HG02798 (cell line): ENCODE data around the gene FAM219A.
"Not testable (repeated sequence)": the region's sequence is repeated elsewhere in the genome, so short reads cannot be mapped to it uniquely, and the experiment has no call there.

Experiments
- ATAC-seq: cut with Tn5 transposase; IDR thresholded peaks from one replicate; pipeline ENCODE4 v1.9.1; 2021; ENCODE audit warnings: mild to moderate bottlenecking; ENCODE audit not compliant: unreplicated experiment, poor library complexity

Gene FAM219A

DNA sequence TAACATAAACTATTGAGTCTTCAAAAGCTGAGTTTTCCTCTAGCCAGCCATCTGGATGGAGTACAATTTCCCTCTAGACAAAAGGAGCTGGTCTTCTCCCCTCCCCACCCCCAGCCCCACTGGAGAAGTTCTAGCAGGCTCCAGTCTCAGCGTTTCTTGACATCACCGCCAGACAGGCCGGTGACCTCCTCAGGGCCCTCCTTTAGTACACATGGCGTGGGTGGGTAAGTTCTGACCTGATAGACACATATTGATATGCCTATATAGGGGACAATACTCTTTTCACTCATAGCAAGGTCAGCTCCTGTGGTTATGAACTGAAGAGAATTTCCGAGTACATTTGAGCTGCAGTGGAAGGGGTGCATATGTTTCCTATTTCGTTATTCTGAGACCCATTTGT is 27.5 kb upstream of the FAM219A start:
- ATAC-seq = no peak

DNA sequence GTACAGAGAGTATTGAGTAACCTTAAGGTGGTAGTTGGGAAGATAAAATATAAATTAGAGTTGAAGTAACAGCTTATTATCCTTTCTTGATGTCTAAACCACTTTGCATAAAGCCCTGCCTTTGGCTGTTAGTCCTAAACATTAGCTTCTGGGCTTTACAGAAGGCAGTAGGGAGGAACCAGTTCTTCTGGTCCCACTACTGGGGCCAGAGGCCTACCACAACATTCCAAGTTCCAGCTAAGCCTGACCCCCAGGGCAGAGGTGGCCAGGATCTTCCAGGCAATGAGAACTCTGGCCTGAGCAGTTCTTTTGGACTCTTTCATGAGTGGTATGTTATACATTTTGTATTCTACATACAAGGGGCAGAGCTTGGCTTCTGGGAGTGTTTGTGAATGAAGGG is 26.3 kb upstream of the FAM219A start:
- no peak for ATAC-seq

DNA sequence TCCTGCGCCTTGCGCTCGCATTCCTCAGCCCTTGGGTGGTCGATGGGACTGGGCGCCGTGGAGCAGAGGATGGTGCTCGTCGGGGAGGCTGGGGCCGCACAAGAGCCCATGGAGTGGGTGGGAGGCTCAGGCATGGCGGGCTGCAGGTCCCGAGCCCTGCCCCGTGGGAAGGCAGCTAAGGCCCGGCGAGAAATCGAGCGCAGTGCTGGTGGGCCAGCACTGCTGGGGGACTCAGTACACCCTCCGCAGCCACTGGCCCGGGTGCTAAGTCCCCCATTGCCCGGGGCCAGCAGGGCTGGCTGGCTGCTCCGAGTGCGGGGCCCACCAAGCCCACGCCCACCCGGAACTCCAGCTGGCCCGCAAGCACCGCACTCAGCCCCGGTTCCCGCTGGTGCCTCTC is 24.4 kb upstream of the FAM219A start:
- not testable (repeated sequence) for ATAC-seq

DNA sequence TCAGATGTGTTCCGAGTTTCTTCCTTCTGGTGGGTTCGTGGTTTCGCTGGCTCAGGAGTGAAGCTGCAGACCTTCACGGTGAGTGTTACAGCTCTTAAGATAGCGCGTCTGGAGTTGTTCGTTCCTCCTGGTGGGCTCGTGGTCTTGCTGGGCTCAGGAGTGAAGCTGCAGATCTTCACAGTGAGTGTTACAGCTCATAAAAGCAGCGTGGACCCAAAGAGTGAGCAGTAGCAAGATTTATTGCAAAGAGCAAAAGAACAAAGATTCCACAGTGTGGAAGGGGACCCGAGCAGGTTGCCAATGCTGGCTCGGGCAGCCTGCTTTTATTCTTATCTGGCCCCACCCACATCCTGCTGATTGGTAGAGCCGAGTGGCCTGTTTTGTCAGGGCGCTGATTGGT is 23.2 kb upstream of the FAM219A start:
- not testable (repeated sequence) for ATAC-seq

DNA sequence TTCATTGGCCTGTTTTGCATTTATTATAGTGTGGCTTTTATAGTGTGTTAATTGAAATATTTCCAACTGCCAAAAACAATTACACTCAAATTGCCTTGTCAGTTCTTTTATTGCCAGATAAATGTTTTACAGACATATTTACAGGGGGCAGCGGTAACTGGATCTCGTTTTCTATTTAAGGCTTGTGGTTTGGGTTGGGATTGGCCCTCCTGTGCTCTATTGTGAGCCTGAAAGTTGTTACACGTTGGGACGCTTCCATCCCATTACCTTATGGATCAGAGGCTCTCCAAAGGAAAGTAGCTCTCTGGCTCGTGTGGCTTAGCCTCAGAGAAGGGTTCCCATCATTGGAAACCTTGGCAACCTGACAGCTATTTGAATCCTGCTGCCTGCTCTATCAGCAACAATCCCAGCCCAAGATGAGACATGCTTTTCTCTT is 21.1 kb upstream of the FAM219A start:
- no peak for ATAC-seq

DNA sequence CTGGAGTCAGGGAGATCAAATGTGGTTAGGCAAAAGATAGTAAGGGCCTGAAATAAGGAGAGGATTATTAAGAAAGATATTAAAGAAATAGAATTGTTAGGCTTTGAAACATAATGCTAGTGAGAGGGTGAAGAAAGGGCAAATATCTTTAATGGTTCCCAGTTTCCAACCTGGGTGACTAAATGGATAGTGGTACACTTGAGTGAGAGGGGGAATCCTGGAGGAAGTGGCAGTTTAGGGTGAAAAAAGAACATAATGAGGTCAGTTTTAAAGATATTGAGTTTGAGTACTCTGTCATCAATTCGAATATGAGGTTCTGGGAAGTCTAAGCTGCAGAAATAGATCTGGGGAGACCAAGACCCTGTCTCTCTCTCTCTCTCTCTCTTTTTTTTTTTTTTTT is 19.2 kb upstream of the FAM219A start:
- no peak for ATAC-seq

DNA sequence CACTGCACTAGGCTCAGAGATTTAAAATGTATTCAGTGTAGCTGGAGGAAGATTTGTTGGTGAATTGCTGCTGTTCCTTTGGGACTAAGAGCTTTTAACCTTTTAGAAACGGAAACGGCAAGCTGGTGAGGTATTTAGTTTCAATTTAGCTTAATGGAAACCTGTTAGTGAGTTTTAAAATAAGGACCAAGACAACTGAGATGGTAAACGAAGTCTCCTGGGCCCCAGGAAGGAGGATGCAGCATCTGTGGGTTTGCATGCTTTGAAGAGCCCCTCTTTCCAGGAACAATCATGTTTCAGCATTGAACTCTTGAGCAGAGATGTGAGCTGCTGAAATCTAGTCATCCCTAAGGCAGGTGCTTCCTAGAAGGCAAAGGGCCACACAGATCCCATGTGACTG is 16.7 kb upstream of the FAM219A start:
- no peak for ATAC-seq

- ATAC-seq = no peak
These were observed 7.1 kb upstream of the FAM219A start for GRCh38 chr9:34465468-34465867.

DNA sequence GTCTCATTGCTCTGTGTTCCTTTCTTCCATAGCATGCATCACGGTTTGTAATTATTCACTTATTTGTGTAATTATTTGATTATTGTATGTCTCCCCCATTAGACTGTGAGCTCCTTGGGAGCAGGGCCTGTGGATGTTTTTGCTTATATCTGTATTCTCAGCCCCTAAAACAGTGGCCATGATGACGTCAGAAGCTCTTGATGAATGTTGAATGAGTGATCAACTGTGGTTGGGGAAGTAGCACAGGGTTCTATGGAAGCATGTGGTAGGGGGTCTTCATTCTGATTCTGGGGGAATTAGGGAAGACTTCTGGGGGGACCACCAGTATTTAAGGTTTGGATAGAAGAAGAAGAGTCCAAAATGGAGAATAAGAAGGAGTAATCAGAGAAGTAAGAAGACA is 6.2 kb upstream of the FAM219A start:
- ATAC-seq = no peak

GRCh38 chr9:34463901-34464232 is 5.5 kb upstream of the FAM219A start:
- no peak for ATAC-seq

- ATAC-seq = no peak
These were observed 4.9 kb upstream of the FAM219A start for GRCh38 chr9:34463098-34463900.

DNA sequence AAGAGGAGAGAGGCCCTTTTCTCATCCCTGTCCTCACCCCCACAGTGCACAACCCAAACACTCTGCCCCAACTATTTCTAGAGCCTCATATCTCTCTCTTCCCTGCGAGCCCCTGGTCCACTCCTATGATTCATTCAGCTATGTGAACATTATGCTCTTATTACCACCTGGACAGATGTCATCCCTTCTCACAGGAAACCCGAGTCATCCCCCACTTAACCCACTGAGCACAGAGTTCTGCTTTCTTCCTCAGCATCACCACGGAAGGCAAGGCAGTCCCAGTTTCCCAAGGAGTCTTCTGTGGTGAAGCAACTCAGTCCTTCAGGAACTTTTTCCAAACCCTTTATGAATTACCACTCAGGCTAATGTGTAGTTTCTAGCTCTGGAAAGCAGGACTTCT is 1.6 kb upstream of the FAM219A start:
- ATAC-seq = no peak

DNA sequence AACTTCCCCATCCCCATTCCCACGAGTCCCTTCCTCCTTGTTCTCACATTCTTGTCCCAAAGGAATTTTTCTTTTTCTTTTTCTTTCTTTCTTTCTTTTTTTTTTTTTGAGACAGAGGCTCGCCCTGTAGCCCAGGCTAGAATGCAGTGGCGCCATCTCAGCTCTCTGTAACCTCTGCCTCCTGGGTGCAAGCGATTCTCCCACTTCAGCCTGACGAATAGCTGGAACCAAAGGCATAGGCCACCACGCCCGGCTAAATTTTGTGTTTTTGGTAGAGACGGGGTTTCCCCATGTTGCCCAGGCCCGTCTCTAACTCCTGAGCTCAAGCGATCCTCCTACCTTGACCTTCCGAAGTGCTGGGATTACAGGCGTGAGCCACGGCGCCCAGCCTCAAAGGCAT is 986 bp upstream of the FAM219A start:
- no peak for ATAC-seq

GRCh38 chr9:34458959-34459340 is 580 bp upstream of the FAM219A start:
- no peak for ATAC-seq

DNA sequence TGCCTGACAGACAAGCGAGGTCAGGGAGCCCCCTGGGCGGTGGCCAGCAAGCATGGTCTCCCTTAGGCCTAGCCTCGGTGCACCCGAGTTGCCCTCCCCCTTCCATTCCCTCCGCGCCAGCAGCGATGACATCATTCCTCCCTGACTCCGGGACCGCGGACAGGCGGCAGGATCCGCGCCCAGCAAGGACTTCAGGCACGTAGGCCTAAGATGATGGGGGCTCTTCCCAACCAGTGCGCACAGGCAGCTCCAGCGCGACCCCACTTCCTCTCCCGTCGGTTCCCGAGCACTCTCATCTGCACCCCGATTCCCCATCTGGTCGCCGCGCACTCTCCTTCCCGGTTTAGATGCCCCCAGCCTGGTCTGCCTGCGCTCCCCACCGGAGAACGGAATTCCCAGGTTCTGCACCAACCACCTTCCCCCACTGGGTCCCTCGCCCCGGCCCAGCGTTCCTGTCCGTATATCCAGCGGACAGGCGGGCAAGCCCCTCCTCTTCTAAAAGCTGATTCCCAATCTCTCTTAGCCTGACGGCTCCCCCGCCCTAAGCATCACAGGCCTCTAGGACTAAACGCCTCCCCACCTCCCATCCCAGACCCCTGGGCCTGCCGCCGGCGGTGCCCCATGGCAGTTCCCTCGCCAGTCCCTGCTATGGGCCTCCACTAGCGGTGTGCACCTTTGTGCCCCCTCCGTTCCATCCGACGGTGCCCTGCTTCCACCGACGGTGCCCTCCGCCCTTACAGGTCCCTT is 931 bp downstream of the FAM219A start:
- ATAC-seq = no peak

- no peak for ATAC-seq
These were observed 1.6 kb downstream of the FAM219A start for GRCh38 chr9:34456746-34457145.

GRCh38 chr9:34456151-34456550 is 2.2 kb downstream of the FAM219A start:
- no peak for ATAC-seq

- no peak for ATAC-seq
These were observed 3.8 kb downstream of the FAM219A start for GRCh38 chr9:34454571-34455065.

GRCh38 chr9:34452568-34452967 is 5.8 kb downstream of the FAM219A start:
- no peak for ATAC-seq

DNA sequence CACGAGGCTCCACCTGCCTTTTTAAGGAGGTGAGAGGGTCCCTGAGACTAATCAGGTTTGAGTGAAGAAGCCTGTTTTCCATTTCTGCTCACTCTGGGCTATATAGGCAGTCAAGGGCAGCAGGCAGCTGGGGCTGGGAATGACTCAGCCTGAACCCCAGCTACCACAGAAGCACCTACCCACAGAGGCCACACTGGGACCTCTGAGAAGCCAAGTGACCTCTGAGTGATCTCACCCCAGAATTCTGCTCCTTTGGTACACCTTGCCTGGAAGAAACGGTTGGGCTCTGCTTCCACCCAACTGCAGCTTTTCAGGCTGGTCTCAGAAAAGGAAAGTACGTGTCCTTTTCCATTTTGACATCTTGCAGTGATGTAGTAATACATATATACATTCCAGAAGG is 6.8 kb downstream of the FAM219A start:
- peak; percentile 81 for ATAC-seq

DNA sequence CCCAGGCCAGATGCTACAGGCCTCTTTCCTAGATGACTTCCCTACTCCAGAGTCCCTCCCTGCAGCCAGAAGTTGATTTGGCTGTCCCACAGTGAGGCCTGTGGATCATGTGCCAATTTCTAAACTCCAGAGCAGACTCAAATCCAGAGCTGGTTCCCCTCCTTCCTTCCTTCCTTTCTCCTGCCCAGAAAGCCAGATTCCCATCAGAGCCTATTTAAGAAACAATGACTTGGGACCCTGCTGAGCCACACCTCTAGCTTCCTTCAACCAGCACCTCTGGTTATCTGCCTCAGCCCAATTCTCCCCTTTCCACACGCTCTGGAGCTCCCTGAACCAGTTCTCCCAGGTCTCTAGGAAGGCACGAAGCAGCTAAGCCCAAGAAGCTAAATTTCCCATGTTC is 7.2 kb downstream of the FAM219A start:
- ATAC-seq = no peak

DNA sequence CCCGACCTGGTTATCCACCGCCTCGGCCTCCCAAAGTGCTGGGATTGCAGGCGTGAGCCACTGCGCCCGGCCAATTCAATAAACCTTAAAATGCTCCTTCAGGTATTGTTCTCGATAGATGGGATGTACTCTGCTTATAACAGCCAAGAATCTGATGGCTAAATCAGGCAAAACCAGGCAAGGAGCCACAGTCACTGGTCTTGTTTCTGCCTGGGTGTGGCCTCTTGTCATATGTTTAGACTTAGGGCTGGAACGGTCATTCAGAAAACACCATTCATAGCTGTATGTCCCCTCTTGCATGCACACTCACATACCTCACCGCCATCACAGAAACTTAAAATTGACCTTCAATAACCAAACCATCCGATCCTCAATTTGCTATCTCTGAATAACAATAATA is 7.7 kb downstream of the FAM219A start:
- no peak for ATAC-seq
